Activated naive CD4-positive, alpha-beta T cell treated with anti-CD3 and anti-CD28 coated beads, Interleukin-2, amount 50 U/mL, for 72 hours (primary cell): ENCODE results near the gene PLCG2. TPM values are rescaled to one million over a fixed set of nuclear protein-coding genes. Genes with fewer than 3 reads are reported as not detected.

Experiments
- ATAC-seq, 2 donors: fragments of 150-1000 bp; cut with Tn5 transposase; 2 replicates each; pipeline ENCODE4 v1.10.0; 2021; ENCODE audit warnings: mild to moderate bottlenecking in 2 of 2, moderate library complexity in 2 of 2
- DNase-seq, 2 donors: peaks; one replicate each; pipeline ENCODE4 v3.0.0; 2021 to 2022; ENCODE audit warnings: low spot score in 2 of 2
- H3K27ac Mint-ChIP-seq, 2 donors: one replicate each; pipeline ENCODE4 v1.8.0; 2022; ENCODE audit warnings: mild to moderate bottlenecking in 2 of 2, mixed read lengths in 2 of 2
- H3K36me3 Mint-ChIP-seq, 2 donors: one replicate each; pipeline ENCODE4 v1.8.0; 2022; ENCODE audit warnings: mixed read lengths in 2 of 2
- H3K9me3 Mint-ChIP-seq, 2 donors: one replicate each; pipeline ENCODE4 v1.8.0; 2022; ENCODE audit warnings: mixed read lengths in 2 of 2
- total RNA-seq, 2 donors: library from RNA; stranded (reverse); gene quantifications; one replicate each; pipeline ENCODE4 v1.2.3, GENCODE V29; 2022

Gene PLCG2
- total RNA-seq, 2 donors from 2014 or later = 5.7 to 8.8 TPM

DNA sequence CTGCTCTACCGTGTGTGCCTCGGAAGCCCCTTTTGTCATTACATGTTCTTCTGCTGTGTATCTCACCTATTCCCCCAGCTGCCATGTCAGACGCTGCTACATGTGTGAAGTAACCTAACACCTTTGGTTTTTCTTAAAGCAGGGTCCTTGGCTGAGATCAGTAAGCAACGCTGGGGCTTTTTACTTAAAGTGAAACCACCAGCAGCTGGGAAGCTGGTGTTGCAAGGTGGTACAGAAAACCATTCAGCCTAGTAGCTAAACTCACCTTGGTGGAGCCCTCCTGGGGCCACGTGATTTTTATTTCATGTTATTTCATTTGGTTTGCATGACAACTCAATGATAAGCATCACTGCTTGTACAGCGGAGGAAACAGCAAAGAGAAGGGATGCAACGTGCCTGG is 62.6 kb downstream of the PLCG2 start:
- no peak for DNase-seq

DNA sequence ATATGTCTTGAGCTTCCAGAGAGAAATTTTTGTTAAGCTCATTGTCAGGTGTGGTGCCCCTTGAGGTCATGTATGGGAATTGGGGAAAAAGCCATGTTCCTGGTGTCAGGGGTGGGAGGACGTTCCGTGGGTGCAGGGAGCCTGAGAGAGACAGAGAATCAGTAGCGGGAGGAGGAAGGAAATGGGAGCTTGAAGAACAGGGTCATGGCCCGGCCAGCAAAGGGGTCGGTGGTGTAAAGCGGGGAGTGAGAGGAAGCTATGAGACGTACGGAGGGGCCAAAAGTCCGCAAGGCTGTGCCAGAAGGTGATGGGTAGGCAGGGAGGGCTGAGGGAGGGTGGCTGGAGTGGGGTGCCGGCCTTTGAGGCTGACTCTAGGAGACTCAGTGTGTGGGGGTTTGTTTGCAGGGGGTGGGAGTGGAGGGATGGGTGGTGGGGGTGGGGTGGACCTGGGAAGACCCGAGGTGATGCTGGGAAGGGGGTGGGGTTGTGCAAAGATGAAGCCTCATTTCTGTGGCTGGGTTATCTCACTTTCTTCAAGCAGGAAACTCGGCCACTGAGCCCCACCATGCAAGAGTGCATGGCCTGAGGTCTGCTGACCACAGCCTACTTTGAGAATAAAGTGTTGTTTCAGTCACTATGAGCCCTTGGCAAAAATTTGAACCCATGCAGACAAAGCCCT is 63.6 kb downstream of the PLCG2 start:
- ATAC-seq (no peak), DNase-seq (no peak)
- no peak overlapping the region for H3K27ac Mint-ChIP-seq
- no peaks in the 10 kb centered on the region for H3K36me3 Mint-ChIP-seq
- no peaks in the 10 kb centered on the region for H3K9me3 Mint-ChIP-seq

More for the DNA sequence above, 62.6 kb downstream of the PLCG2 start:
- Mint-ChIP-seq H3K27ac (no peak overlapping the region), H3K36me3 (no peaks in the 10 kb centered on the region), H3K9me3 (no peaks in the 10 kb centered on the region)
- ATAC-seq = peak in 1 of 2 donors; percentile 46

DNA sequence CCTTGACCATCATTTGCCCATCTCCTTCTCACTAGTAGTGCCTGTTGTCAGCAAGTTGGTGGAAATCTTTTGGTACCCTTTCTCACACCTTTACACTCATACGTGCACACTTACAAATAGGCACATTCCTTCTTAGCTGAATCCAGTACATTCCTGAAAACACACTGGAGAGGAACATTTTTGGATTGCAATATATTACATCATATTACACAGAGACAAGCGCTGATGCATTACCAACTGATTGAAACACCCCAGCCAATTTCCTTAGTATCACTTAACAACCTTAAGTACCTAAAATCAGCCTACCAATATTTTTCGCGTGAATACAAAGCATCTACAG is 64.1 kb downstream of the PLCG2 start:
- no peak overlapping the region for H3K27ac Mint-ChIP-seq
- DNase-seq (no peak), ATAC-seq (no peak)
- no peaks in the 10 kb centered on the region for H3K36me3 Mint-ChIP-seq
- H3K9me3 Mint-ChIP-seq = no peaks in the 10 kb centered on the region

DNA sequence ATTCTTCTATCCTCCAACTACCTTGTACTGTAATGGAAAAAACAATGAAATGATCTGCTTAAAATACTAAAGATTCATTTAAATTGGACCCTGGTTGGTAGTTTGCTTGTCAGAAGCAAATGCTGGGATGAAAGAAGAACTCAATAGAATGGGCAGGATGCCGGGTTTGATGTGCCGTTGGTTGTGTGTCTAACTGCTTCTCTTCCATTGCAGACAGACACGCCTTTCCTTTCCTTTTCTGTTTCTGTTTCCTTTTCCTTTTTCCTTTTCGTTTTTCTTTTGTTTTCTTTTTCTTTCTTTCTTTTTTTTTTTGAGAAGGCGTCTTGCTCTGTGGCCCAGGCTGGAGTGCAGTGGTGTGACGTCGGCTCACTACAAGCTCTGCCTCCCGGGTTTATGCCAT is 64.6 kb downstream of the PLCG2 start:
- Mint-ChIP-seq H3K36me3 (no peaks in the 10 kb centered on the region), H3K27ac (no peak overlapping the region), H3K9me3 (no peaks in the 10 kb centered on the region)
- no peak for ATAC-seq
- no peak for DNase-seq

DNA sequence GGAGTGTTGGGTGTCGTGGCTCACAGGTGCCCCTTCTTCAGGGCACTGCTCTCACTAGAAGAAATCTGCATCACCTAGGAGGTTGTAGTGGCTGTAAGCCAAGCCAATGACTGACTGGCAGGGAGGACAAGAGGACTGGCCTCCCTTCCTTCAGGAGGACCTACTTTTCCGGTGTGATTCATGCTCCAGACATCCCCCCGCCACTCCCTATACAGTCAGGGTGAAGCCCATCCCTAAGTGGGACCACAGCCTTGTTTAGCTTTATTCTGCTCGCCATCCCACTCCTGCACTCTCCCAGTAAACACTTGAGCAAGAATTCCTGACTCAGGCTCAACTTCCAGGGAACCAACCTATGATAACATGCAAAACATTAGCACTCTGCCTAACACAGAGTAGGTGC is 67.0 kb downstream of the PLCG2 start:
- no peaks in the 10 kb centered on the region for H3K36me3 Mint-ChIP-seq
- DNase-seq = no peak
- no peaks in the 10 kb centered on the region for H3K9me3 Mint-ChIP-seq
- ATAC-seq = no peak
- no peak overlapping the region for H3K27ac Mint-ChIP-seq

DNA sequence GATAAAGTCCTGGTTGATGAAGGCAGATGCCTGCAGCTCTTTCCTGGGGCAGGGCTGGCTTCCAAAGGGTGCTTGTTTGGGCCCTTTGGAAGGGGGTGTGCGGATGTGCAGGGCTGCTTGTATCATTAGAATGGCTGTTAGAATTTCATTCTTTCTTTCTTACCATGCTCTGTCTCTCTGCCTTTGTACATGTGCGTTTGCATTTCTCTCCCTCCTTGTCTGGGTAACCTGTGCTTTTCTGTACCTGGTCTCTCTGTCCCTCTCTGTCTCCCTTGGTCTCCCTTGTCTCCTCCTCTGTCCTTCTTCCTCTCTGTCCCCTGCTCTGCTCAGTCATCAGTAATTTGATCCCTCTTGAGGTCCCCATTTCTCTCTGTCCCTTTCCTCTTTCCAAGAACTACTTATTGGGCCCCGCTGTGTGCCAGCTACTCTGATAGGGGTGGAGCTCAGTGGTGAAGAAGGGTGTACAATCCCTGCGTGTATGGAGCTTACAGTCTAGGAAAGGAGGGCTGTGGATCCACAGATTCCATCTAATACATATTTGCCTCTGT is 69.3 kb downstream of the PLCG2 start:
- no peak for DNase-seq
- no peaks in the 10 kb centered on the region for H3K9me3 Mint-ChIP-seq
- no peak for ATAC-seq
- H3K27ac Mint-ChIP-seq = no peak overlapping the region
- no peaks in the 10 kb centered on the region for H3K36me3 Mint-ChIP-seq

DNA sequence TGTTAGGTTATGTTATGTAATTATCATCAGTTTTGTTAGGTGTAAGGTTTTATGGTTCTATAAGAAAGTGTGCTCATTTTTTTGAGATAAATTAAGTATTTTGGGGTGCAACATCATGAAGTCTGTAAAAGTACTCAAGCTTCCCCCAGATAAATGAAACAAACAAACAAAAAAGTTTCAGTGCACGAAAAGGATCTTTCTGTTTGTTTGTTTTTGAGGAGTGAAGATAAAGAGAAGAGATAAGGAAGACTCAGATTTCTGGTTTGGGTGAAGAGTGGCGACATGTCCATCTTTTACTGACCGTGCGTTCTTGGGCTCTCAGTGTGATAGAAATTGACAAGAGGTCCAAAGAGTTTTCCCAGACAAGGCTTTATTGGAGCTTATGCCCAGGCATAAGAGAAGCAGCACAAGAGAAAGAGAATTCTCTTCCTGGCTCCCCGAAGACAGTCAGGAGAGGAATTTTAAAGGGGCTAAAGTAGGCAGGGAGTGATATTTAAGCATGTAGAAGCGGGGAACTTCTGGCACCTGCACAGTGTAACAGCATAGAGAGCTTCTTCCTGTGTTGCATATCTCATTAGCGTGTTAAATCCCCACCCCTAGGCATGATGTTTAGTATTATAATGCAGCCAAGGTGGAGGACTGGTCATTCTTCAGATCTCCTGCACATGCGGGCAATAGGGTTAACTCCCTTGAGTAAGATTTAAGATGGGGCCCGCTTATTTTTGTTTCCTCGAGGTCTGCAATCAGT is 71.3 kb downstream of the PLCG2 start:
- DNase-seq = no peak
- Mint-ChIP-seq H3K36me3 (no peaks in the 10 kb centered on the region), H3K9me3 (no peaks in the 10 kb centered on the region), H3K27ac (no peak overlapping the region)
- no peak for ATAC-seq

DNA sequence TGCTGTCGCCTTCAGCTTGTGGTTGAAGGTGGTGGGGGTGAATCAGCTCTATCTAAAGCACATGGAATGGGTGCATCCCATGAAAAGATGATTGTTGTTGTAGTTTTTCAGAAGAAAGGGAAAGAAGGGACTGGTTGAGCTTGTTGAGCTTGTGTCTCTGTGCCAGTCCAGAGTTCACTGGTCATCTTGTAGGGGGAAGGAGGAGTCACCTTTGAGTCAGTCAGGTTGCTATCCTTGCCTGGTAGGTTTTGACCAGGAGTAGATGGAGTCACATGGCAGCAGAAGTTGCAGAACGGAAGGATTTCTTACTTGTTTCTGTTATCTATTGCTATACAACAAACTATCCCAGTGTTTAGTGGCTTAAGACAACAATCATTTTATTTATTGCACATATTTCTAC is 73.3 kb downstream of the PLCG2 start:
- H3K36me3 Mint-ChIP-seq = no peaks in the 10 kb centered on the region
- ATAC-seq (no peak), DNase-seq (no peak)
- H3K27ac Mint-ChIP-seq = no peak overlapping the region
- no peaks in the 10 kb centered on the region for H3K9me3 Mint-ChIP-seq

DNA sequence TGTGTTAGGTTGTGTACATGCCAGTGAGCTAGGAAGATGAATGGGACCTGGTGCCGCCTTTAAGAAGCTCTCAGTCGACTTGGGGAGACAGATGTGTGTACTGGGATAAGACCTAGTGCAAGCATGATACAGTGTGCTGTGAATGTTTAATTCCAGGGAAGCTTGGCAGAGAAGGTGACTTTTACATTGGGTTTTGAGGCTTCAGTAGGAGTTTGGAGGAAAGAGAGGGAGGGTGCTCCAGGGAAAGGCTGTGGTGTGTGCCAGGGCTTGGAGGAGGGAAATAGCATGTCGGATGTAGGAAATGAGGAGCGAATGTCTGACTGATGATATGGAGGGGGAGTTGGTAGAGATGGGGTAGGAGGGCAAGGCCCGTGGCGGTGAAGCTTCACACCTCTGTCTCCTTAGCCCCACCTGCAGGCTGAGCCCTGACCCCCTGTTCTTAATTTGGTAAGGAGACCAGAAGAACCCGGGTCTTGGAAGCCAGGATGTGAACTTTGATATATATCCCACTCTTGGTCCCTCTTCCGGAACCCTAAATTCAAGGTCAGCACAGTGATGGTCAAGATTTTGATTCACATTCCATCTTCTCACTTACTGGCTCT is 76.6 kb downstream of the PLCG2 start:
- H3K36me3 Mint-ChIP-seq = no peaks in the 10 kb centered on the region
- H3K9me3 Mint-ChIP-seq = no peaks in the 10 kb centered on the region
- H3K27ac Mint-ChIP-seq = peak overlapping the region in 1 of 2 donors; percentile 23
- no peak for DNase-seq
- ATAC-seq = no peak

DNA sequence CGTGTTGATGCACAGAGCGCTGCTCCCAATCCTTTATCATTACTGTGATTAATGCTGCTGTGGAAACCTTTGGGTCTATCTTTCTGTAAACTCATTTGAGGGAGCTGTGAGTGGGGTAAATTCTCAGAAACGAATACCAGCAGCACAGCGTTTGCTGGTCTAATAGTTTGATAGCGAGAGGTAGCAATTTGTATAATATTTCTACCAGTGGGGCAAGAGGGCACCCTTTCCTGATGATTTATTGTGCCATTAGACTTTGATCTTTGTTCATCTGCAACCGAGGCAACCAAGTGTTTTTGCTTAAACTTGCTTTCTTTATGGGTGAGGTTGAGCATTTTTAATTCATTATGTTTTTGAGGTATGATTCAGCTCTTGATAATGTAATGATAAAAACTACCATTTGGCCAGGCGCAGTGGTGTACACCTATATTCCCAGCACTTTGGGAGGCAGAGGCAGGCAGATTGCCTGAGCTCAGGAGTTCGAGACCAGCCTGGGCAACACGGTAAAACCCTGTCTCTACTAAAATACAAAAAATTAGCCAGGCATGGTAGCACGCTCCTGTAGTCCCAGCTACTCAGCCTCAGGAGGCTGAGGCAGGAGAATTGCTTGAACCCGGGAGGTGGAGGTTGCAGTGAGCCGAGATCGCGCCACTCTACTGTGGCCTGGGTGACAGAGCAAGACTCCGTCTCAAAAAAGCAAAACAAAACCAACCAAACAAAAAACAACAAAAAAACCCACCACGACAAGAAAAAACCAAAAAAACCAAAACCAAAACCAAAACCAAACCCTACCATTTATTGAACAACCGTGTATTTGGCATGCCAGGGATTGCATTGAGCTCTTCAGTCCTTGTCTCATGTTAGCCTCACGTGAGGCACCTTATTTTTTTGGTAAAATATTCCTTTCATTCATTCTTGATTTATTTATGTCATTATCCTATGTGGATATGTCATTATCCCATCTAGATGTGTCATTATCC is 81.5 kb downstream of the PLCG2 start:
- Mint-ChIP-seq H3K27ac (no peak overlapping the region), H3K36me3 (no peaks in the 10 kb centered on the region), H3K9me3 (no peaks in the 10 kb centered on the region)
- DNase-seq (no peak), ATAC-seq (no peak)

DNA sequence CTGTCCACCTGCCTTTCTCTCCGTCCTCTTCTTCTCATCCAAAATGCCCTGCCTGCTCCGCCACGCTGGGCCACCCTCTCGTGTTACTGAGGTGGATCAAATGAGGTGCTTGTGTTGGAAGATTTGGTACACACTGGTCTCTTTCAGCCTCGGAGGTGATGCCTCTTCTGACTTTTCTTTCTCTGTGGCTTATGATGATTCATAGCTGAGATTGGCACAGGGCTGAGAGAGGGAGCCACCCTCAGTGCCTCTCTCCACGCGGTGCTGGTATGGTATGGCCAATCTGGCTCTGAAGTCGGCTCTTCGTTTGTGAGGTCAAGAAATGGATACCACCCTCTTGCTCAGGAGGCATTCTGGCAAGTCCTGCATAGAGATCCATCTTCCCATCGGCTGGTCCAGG is 82.4 kb downstream of the PLCG2 start:
- ATAC-seq = peak in 1 of 2 donors; percentile 20
- no peaks in the 10 kb centered on the region for H3K9me3 Mint-ChIP-seq
- no peak overlapping the region for H3K27ac Mint-ChIP-seq
- H3K36me3 Mint-ChIP-seq = no peaks in the 10 kb centered on the region
- DNase-seq = no peak

DNA sequence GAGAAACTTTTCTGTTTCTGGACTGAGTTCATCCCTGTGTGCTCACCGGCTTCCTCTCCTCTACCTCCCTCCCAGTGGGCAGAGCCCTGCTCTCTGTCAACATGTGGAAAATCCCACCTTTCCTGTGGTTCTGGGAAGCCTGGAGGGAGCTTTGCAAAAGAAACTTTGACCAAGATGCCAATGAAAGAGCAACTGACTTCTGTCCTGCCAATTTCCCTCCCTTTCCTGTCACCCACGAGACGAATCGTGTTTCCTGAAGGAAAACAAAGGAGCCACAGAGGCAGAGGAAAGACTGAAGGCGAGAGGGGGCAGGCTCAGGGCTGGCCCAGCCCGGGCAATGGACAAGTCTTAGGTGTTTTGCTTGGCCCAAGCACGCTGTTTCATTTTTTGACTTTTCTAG is 82.8 kb downstream of the PLCG2 start:
- Mint-ChIP-seq H3K27ac (no peak overlapping the region), H3K9me3 (no peaks in the 10 kb centered on the region), H3K36me3 (no peaks in the 10 kb centered on the region)
- no peak for ATAC-seq
- DNase-seq = no peak

DNA sequence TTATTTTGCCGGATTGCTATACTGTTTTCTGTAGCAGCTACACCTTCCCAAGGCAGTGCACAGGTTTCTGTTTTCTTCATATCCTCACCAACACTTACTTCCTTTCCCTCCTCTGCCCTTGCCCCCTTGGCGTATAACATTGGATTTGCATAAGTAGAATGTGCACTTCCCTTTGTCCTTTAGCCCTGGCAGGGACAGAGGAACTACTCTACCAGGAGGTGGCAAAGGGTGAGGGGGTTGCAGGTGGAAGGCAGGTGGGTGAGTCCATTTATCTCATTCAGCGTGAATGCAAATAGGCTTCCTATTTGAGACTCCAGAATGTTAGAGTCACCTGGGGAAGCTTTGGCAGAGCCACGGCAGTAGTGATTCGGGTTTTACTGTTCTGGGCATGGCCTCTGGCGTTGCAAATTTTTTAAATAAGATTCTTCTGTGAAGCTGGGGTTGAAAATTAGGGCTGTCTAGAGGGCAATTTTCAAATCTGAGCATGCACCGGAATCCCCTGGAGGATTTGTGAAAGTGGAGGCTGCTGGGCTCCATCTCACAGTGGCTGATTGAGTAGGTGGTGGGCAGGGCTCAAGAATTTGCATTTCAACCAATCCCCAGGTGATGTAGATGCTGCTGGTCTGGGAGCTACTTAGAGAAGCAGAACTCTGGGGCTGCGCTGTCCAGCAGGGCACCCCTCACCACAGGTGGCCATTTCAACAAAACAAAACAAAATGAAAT is 84.7 kb downstream of the PLCG2 start:
- Mint-ChIP-seq H3K27ac (no peak overlapping the region), H3K9me3 (no peaks in the 10 kb centered on the region)
- ATAC-seq = no peak

DNA sequence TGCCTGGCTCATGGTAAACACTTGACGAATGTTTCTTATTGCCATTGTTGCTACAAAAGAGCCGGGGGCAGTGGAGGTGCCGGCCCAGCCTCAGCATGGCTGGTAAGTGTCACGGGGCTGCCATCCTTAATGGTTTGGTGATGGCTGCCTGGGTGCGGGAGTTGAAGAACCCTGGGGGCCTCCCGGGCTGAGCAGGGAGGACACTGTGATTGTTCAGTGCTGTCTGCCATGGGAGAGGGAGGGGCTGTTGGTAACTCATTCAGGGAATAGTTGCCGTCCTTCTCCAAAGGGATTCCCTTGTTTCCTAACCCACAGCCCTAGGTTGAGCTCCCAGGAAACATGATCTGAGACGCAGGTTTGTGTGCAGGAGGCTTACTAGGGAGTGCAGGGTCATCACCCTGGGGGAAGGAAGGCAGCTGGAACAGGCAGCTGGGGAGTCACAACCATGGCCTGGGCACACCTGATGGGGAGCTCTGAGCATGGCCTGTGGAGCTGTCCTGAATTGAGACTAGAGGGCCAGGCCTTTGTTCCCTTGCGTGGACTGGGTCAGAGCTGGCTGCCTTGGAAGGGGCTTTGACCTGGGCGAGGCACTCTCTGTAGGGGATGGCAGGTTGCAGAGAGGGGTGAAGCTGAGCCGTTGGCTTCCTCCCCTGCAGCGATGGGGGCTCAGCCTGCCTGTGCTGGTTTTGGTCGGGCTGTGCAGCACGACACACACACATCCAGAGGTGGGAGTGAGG is 85.7 kb downstream of the PLCG2 start:
- Mint-ChIP-seq H3K36me3 (no peaks in the 10 kb centered on the region), H3K9me3 (no peaks in the 10 kb centered on the region), H3K27ac (no peak overlapping the region)
- DNase-seq = no peak
- ATAC-seq = no peak

More for the DNA sequence above, 84.7 kb downstream of the PLCG2 start:
- DNase-seq = no peak
- H3K36me3 Mint-ChIP-seq = no peaks in the 10 kb centered on the region

DNA sequence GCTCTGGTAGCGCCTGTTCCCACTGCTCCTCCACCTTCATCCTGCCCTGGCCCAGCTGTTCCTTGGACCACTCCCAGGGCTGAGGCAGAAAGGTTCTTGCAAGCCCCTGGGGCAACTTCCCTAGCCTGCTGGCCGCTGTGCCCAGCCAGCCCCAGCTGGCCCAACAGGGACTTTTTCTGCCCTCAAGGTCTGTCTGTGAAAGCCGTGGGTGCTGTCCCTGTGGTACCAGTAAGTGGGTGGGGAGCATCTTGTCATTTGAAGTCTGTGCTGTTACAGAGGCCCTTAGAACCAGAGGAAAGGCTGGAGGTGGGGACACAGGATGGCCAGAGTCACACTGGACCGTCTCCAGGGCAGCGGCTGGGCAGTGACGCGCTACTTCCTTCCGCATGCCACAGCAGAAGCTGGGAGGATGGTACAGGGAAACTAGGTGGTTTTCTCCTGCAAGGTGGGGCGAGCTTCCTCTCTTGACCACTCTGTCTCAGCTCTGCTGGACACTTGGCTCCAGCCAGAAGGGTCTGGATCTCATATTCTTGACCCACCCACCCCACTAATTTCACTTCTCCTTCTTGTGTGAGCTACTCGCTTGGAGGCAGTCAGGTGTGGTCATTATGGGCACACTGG is 87.8 kb downstream of the PLCG2 start:
- peak in 1 of 2 donors; percentile 16 for ATAC-seq
- Mint-ChIP-seq H3K9me3 (no peaks in the 10 kb centered on the region), H3K27ac (no peak overlapping the region), H3K36me3 (no peaks in the 10 kb centered on the region)
- DNase-seq = no peak
